ENCODE results near the gene RPL31. TPM values are rescaled to one million over a fixed set of nuclear protein-coding genes. Genes with fewer than 3 reads are reported as not detected.

RPL31 gene
- total RNA-seq, 3 donors from 2014 or later (not counting 1 experiment from before 2014, with no cell fraction given), result 797 to 996 (median 940) TPM

GRCh38 chr2:100983201-100983600, 18.9 kb upstream of the RPL31 start:
- Mint-ChIP-seq H3K9me3 (no peaks in the 10 kb centered on the region), H3K4me1 (peaks cover 0 to 7% of the 10 kb centered on the region in 2 donors), H3K4me3 (no peak overlapping the region), H3K27ac (no peak overlapping the region), H3K27me3 (ENCODE audit: low read depth in 2 of 2) (peaks cover 6 to 13% of the 10 kb centered on the region in 2 donors), H3K36me3 (no peaks in the 10 kb centered on the region)
- Histone ChIP-seq H3K27me3 (ENCODE audit: control insufficient read depth, insufficient read depth, low read length) (no peaks in the 10 kb centered on the region), H3K4me3 (ENCODE audit: low read length) (no peak overlapping the region), H3K36me3 (ENCODE audit: control insufficient read depth, insufficient read depth, low read length) (no peaks in the 10 kb centered on the region), H3K27ac (ENCODE audit: low read length) (no peak overlapping the region), H3K9me3 (ENCODE audit: control insufficient read depth, insufficient read depth, low read length) (no peaks in the 10 kb centered on the region), H3K4me1 (ENCODE audit: control insufficient read depth, insufficient read depth, low read length) (no peaks in the 10 kb centered on the region)
- 88% methylated on average over 12 of the region's 12 CpGs for WGBS (ENCODE audit: insufficient coverage)
- no peak for TF ChIP-seq CTCF (IDR thresholded peaks at IDR 0.05)
- DNase-seq, result no peak
- ATAC-seq, result no peak
- intact Hi-C loops (cut with micrococcal nuclease), result no loop called here

- no peaks in the 10 kb centered on the region for H3K27me3 ChIP-seq (ENCODE audit: control insufficient read depth, insufficient read depth, low read length)
- Mint-ChIP-seq H3K36me3 (no peaks in the 10 kb centered on the region), H3K27me3 (ENCODE audit: low read depth in 2 of 2) (peaks cover 6 to 13% of the 10 kb centered on the region in 2 donors), H3K27ac (no peak overlapping the region), H3K4me1 (peaks cover 0 to 7% of the 10 kb centered on the region in 2 donors), H3K4me3 (no peak overlapping the region), H3K9me3 (no peaks in the 10 kb centered on the region)
- no peak for ATAC-seq
- no peak overlapping the region for H3K4me3 ChIP-seq (ENCODE audit: low read length)
- no peak for DNase-seq
- H3K9me3 ChIP-seq (ENCODE audit: control insufficient read depth, insufficient read depth, low read length), result no peaks in the 10 kb centered on the region
- no peak for TF ChIP-seq CTCF (IDR thresholded peaks at IDR 0.05)
- WGBS (ENCODE audit: insufficient coverage), result 83% methylated on average over 11 of the region's 11 CpGs
- H3K4me1 ChIP-seq (ENCODE audit: control insufficient read depth, insufficient read depth, low read length), result no peaks in the 10 kb centered on the region
- H3K36me3 ChIP-seq (ENCODE audit: control insufficient read depth, insufficient read depth, low read length), result no peaks in the 10 kb centered on the region
- intact Hi-C loops (cut with micrococcal nuclease), result loop anchor here (1.0 to 2.0 kb wide), 2 partner anchors 388 to 721 kb away; no protein-coding TSS in a partner anchor
- H3K27ac ChIP-seq (ENCODE audit: low read length), result no peak overlapping the region
Observed at GRCh38 chr2:100983684-100984310, 18.3 kb upstream of the RPL31 start.

- Histone ChIP-seq H3K27me3 (ENCODE audit: control insufficient read depth, insufficient read depth, low read length) (no peaks in the 10 kb centered on the region), H3K4me3 (ENCODE audit: low read length) (no peak overlapping the region), H3K9me3 (ENCODE audit: control insufficient read depth, insufficient read depth, low read length) (no peaks in the 10 kb centered on the region), H3K36me3 (ENCODE audit: control insufficient read depth, insufficient read depth, low read length) (no peaks in the 10 kb centered on the region), H3K4me1 (ENCODE audit: control insufficient read depth, insufficient read depth, low read length) (no peaks in the 10 kb centered on the region), H3K27ac (ENCODE audit: low read length) (no peak overlapping the region)
- DNase-seq (peak; percentile 70 to 90), ATAC-seq (peak; percentile 66 to 90 (median 84))
- 32% methylated on average over 7 of the region's 7 CpGs for WGBS (ENCODE audit: insufficient coverage)
- peak overlapping the region in 1 of 2 donors; percentile 79 for H3K27ac Mint-ChIP-seq
- peaks cover 0 to 7% of the 10 kb centered on the region in 2 donors for H3K4me1 Mint-ChIP-seq
- no peak overlapping the region for H3K4me3 Mint-ChIP-seq
- intact Hi-C loops (cut with micrococcal nuclease), result loop anchor here (1.0 to 2.0 kb wide), 4 partner anchors 378 to 722 kb away; no protein-coding TSS in a partner anchor
- no peaks in the 10 kb centered on the region for H3K9me3 Mint-ChIP-seq
- peak; percentile 93 for TF ChIP-seq CTCF (IDR thresholded peaks at IDR 0.05)
- H3K27me3 Mint-ChIP-seq (ENCODE audit: low read depth in 2 of 2), result peaks cover 6 to 13% of the 10 kb centered on the region in 2 donors
- no peaks in the 10 kb centered on the region for H3K36me3 Mint-ChIP-seq
Observed at GRCh38 chr2:100984892-100985307, 17.2 kb upstream of the RPL31 start.

Measured in natural killer cell (primary cell).